ENCODE measurements around the gene G0S2.
A peak's percentile ranks its signal among the peaks of the same experiment; 100 is the strongest.

The G0S2 gene

GRCh38 chr1:209648931-209649776 lies 26.1 kb upstream of the G0S2 start:
- DNase-seq = no peak

- no peak for DNase-seq
These were observed 24.8 kb upstream of the G0S2 start for GRCh38 chr1:209650454-209650853.

- DNase-seq = peak; percentile 61
These were observed 24.0 kb upstream of the G0S2 start for GRCh38 chr1:209651138-209651587.

- no peak for DNase-seq
These were observed 23.0 kb upstream of the G0S2 start, which contains the start of gene LAMB3 for GRCh38 chr1:209652121-209652735. TSS of gene LAMB3 (minus strand) at chr1:209652425. CDS start at chr1:209650944, 1,481 bp downstream.

- no peak for DNase-seq
These were observed 22.3 kb upstream of the G0S2 start for GRCh38 chr1:209652873-209653401.

GRCh38 chr1:209653915-209654351 lies 21.3 kb upstream of the G0S2 start:
- DNase-seq = no peak

GRCh38 chr1:209655411-209656231 lies 19.6 kb upstream of the G0S2 start:
- no peak for DNase-seq

- no peak for DNase-seq
These were observed 17.9 kb upstream of the G0S2 start for GRCh38 chr1:209657140-209657879.

- no peak for DNase-seq
These were observed 17.3 kb upstream of the G0S2 start for GRCh38 chr1:209657918-209658317.

- no peak for DNase-seq
These were observed 15.3 kb upstream of the G0S2 start for GRCh38 chr1:209659909-209660308.

- no peak for DNase-seq
These were observed 14.1 kb upstream of the G0S2 start for GRCh38 chr1:209661071-209661470.

GRCh38 chr1:209662879-209663327 lies 12.3 kb upstream of the G0S2 start:
- no peak for DNase-seq

- no peak for DNase-seq
These were observed 8.1 kb upstream of the G0S2 start for GRCh38 chr1:209667103-209667502.

- DNase-seq = no peak
These were observed 7.5 kb upstream of the G0S2 start for GRCh38 chr1:209667708-209668107.

GRCh38 chr1:209670441-209671082 lies 4.7 kb upstream of the G0S2 start:
- no peak for DNase-seq

- DNase-seq = no peak
These were observed 2.2 kb upstream of the G0S2 start for GRCh38 chr1:209672705-209673630.

- DNase-seq = no peak
These were observed 1.4 kb upstream of the G0S2 start for GRCh38 chr1:209673631-209674417.

GRCh38 chr1:209675565-209676154 lies 448 bp downstream of the G0S2 start:
- no peak for DNase-seq

GRCh38 chr1:209678981-209679539 lies 3.8 kb downstream of the G0S2 start:
- DNase-seq = no peak
